HG02610 (cell line): ENCODE results near the gene S1PR2.

Source experiments
- ATAC-seq: cut with Tn5 transposase; IDR thresholded peaks from one replicate; pipeline ENCODE4 v1.9.1; 2021; ENCODE audit warnings: mild to moderate bottlenecking, moderate library complexity; ENCODE audit not compliant: unreplicated experiment

Gene S1PR2

DNA sequence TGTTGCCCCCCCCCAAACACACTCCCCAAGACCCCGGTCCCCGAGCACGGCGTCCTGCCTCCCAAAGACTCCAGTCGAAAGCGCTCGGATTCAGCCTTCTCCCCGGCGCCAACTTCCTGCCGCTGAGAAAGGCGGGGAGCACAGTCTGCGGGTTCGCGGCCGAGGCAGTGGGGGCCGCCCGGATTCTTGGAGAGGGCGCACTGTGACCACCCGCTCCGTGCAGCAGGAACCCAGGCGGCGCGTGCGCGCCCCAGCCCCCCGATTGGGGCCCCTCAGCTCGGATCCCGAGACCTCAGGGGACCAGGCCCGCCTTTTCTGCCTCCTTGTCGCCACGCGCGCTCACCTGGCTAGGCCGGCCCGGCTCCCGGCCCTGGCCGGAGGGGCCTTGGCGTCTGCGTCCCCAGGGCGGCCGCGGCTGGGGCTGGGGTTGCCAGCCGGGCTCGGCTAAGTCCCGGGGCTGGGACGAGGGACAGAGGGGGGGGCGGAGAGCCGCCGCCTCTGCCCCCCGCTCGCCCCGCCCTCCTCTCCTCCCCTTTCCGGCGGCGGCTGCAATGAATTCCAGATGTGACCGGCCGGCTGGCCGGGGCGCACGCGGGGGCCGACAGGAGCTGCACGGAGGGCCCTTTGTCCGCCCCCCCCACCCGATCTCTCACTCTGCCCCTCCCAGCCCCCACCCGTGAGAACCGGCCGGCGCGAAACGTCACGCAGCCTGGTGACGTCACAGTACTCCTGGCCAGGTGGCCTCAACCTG, at the start of gene S1PR2:
Gene S1PR2, minus strand, starts transcription at position 471 of the 751 bp plus-strand sequence. CDS start 6,426 bp downstream, outside the sequence.
- ATAC-seq = peak; percentile 35

DNA sequence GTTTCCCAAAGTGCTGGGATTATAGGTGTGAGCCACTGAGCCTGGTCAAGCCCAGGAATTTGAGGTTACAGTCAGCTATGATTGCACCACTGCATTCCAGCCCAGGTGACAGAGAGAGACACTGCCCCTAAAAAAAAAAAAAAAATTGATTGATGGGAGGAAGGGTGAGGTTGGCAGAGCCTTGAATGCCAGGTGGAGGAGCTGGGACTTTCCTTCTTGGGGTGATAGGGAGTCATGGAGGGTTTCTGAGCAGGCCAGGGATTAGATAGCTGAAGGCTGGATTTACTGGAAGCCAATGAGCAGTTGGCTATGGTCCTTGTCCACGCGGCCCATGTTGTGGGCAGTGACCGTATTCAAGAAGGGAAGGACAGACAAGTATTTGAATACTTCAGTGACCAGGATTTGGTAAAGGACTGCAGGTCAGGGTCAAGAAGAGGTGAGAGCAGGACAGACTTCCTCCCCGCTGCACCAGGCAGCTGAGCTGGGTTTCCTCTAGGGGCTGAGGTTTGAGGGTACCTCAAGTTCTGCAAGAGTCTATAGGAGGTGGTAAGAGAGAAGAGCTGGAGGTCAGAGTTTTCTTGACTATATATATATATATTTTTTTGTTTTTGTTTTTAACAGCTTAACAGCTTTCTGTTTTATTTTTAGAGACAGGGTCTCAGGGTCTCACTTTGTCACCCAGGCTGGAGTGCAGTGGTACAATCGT, 48.8 kb upstream of the S1PR2 start:
- ATAC-seq = no peak

DNA sequence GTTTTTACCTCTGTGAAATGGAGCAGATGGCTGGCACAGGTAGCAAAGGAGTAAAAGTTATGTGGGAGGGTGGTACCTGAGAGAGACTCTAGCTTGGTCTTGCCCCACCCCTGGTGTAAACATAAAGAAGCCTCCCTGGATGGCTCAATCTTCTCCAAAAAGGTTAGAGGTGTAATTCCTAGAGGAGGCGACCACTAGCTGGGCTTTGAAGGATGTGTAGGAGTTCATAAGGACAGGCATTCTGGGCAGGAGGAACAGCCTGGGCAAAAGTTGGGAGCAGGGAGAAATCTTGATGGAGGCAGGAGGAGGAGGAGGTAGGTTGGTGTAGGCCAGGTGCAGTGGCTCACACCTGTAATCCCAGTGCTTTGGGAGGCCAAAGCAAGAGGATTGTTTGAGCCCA, 47.8 kb upstream of the S1PR2 start:
- no peak for ATAC-seq

DNA sequence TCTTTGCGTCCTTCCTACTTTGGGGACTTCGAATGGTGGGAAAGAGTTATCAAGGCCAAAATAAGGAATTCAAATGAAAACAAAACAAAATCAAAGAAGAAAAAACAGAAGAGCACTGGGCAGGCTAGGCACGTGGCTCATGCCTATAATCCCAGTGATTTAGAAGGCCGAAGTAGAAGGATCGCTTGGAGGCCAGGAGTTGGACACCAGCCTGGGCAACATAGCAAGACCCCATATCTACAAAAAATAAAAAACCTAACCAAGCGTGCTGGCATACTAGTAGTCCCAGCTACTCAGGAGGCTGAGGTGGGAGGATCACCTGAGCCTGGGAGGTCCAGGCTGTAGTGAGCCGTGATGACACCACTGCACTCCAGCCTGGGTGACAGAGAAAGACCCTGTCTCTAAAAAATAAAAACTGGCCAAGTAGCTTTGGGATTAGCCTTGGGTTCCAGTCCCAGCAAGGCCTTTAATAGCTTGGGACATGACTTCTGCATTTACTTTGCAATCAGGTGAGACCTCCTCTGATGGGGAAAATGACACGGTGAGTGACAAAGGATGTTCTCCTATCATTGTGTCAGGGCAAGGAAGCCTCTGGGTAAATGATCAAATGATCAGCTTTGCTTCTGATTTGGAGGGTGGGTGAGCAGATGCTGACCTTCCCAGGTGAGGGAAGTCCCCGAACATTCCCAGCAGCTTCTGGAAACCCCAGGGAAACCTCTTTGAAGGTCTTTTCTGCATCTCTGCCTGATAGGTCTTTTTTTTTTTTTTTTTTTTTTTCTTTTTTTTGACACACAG, 46.9 kb upstream of the S1PR2 start:
- ATAC-seq = no peak

- ATAC-seq = no peak
These were observed 43.5 kb upstream of the S1PR2 start for GRCh38 chr19:10274589-10274988.

GRCh38 chr19:10271543-10272086, 40.5 kb upstream of the S1PR2 start:
- ATAC-seq = peak; percentile 22

GRCh38 chr19:10270616-10271394, 39.7 kb upstream of the S1PR2 start, which contains the start of gene ICAM1:
Gene ICAM1 (plus strand): TSS chr19:10271120. CDS start chr19:10271160, 40 bp downstream.
- ATAC-seq = peak; percentile 41

- ATAC-seq = peak; percentile 35
These were observed 39.1 kb upstream of the S1PR2 start for GRCh38 chr19:10270180-10270615.

DNA sequence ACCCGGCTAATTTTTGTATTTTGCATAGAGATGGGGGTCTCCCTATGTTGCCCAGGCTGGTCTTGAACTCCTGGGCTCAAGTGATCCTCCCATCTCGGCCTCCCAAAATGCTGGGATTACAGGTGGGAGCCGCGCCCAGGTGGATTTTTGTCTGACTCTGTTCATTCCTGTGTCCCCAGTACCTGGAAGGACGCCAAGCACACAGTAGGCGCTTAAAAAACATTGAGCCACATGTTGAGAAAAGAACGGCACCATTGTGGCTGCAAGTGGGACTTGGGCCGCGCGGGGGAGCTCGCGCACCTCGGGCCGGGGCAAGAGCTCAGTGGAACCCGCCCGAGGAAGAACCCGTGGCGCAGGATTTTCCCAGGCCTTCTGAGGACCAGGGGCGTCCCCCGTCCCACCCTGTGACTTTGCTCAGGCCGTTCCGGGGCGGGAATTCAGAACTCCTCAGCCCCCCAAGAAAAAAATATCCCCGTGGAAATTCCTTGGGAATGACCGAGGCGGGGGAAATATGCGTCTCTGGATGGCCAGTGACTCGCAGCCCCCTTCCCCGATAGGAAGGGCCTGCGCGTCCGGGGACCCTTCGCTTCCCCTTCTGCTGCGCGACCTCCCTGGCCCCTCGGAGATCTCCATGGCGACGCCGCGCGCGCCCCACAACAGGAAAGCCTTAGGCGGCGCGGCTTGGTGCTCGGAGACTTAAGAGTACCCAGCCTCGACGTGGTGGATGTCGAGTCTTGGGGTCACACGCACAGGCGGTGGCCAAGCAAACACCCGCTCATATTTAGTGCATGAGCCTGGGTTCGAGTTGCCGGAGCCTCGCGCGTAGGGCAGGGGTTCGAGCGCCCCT, 38.4 kb upstream of the S1PR2 start:
- ATAC-seq = peak; percentile 39

GRCh38 chr19:10268071-10268470, 36.9 kb upstream of the S1PR2 start:
- ATAC-seq = no peak

DNA sequence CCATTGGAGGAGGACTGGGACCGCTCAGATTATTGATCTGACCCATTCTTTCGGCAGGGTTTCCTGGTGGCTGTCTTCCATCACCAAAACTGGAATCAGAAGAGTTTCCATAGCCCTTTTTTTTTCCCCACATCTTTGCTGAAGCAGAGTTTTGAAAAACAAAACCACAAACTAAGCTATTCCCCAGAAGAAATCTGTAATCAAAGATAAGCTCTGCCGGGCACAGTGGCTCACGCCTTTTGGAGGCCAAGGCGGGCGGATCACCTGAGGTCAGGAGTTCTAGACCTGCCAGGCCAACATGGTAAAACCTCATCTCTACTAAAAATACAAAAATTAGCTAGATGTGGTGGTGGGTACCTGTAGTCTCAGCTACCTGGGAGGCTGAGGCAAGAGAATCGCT, 35.6 kb upstream of the S1PR2 start:
- no peak for ATAC-seq

- no peak for ATAC-seq
These were observed 31.6 kb upstream of the S1PR2 start for GRCh38 chr19:10262771-10263170.

DNA sequence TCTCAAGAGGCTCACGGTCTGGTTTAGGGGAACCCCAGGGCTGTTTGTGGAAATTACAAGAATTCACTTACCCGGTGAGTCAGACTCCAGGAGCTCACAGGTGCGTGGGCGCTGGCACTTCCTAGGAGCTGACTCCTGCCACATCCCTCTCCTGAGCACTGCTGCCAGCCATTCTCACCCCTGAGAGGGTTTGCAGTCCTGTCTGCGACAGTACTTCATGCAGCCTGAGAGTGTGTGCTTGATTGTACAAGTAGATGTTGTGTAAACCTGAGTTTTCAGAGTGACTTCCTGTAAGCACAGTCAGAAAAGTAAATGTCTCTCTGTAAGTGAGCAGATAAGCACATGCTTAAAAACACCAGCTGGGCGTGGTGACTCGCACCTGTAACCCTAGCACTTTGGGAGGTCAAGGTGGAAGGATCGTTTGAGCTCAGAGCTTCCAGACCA, 29.0 kb upstream of the S1PR2 start:
- no peak for ATAC-seq

DNA sequence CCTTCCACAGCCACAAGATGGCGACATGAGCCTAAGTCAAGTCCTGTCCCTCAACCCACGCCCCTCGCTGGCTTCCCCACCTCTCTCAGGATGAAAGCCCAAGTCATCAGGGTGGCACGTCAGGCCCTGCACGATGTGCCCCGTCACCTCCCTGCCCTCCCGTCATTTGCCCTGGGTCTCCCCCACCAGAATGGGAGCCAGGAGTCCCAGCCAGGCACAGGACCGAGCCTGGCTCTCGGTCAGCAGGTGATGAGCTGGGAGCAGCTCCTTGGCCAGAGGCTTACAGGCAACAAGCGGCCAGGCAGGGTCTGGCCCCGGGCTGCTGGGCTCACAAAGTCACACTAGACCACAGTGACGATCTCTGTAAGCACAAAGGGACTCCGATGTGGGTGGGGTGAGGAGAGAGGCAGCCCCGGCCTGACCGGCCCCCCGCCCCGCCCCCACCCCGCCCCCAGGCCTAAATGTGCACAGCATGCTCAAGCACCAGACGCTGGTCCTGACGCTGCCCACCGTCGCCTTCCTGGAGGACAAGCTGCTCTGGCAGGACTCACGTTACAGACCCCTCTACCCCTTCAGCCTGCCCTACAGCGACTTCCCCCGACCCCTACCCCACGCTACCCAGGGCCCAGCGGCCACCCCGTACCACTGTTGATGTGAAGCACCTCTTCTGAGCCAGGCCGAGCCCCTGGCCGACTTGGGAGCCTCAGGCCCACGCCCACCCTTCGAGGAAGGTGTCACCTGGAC, 28.2 kb upstream of the S1PR2 start:
- no peak for ATAC-seq

DNA sequence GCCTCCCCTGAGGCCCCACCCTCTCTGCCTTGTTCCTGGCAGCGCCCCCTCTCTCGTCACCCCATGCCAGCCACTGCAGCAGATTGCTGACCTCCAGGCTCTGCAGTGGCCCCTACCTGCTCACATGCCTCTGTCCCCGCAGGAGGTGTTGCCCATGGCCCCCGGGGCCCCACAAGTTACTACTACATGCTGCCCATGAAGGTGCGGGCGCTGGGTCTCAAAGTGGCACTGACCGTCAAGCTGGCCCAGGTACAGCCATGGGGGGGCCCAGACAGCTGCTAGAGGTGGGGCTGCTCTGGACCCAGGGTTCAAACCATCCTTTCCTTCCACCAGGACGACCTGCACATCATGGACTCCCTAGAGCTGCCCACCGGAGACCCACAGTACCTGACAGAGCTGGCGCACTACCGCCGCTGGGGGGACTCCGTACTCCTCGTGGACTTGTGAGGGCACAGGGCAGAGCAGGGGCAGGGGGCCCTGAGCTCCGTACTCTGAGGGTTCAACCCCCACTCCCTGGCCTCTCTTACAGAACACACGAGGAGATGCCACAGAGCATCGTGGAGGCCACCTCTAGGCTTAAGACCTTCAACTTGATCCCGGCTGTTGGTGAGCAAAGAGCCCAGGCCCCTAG, 27.1 kb upstream of the S1PR2 start:
- no peak for ATAC-seq

- no peak for ATAC-seq
These were observed 26.0 kb upstream of the S1PR2 start for GRCh38 chr19:10256970-10257615.

DNA sequence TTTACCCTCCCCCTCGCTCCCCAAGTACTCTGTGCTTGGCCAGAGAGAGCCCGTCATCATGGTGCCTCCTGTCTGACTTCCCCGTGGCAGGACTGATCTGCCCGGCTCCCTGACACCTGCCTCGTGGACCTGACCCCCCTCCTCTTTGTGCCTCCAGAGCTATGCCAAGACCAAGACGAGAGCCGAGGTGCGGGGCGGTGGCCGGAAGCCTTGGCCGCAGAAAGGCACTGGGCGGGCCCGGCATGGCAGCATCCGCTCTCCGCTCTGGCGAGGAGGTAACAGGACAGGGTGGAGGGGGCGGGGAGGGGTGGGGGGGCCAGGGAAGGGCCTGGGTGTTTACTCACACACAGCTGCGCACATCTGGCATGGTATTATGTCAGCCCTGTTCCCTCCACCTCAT, 25.4 kb upstream of the S1PR2 start:
- no peak for ATAC-seq

DNA sequence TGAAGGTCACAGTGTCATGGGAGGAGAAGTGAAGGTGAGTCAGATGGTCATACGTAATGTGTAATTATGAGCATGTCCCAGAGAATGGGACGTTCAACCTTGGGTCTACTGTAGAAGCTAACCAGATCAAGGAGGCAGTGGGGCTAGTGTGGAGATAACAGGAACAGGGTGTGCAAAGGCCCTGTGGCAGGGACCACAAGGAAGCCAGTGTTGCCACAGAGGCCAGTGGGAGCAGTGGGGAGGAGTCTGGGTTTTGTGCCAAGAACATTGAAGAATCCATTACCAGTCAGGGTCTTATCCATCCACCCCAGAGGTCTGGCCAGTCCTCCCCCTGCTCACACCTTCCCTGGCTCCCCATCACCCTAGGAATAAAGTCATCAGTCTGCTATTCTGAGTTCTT, 24.2 kb upstream of the S1PR2 start:
- ATAC-seq = no peak
